Caco-2 (cell line): ENCODE measurements around the gene NEDD4L. TPM values are rescaled to one million over a fixed set of nuclear protein-coding genes. Genes with fewer than 3 reads are reported as not detected.

Experiments
- BruUV-seq: library from RNA; stranded (reverse); fragments of 400-500 nt; replicated peaks from 2 replicates; lab custom pipeline; 2021; lab: Mats Ljungman, UMichigan
- CTCF ChIA-PET: fragments of 300-600 bp; sonication (Branson Sonifier 250); formaldehyde crosslinking; loops from one replicate; lab custom pipeline; 2022; ENCODE audit warnings: antibody characterized with exemption; lab: Charles Lee
- POLR2A ChIA-PET: fragments of 300-600 bp; sonication (Branson Sonifier 250); formaldehyde crosslinking; loops from one replicate; lab custom pipeline; 2022; ENCODE audit warnings: antibody characterized with exemption; lab: Charles Lee
- DNase-seq, 2 experiments: peaks; one replicate each; pipeline versions ENCODE4 v3.0.0 to v3.0.0-alpha.2; 2020 to 2022
- H3K27me3 ChIP-seq: replicated peaks from 2 replicates; pipeline ENCODE4 v1.6.0; 2011; ENCODE audit warnings: low read length; ENCODE audit not compliant: control insufficient read depth, insufficient read depth
- H3K36me3 ChIP-seq: 2 replicates; pipeline ENCODE4 v1.5.1; 2011; ENCODE audit warnings: low read length; ENCODE audit not compliant: control insufficient read depth, insufficient read depth
- H3K4me1 ChIP-seq: fragments of 250-450 bp; sonication (Bioruptor Pico); 2 replicates; pipeline ENCODE4 v1.5.1; 2020; ENCODE audit warnings: mild to moderate bottlenecking
- H3K4me3 ChIP-seq: 2 replicates; pipeline ENCODE4 v1.5.1; 2011; ENCODE audit warnings: low read depth, mild to moderate bottlenecking, control low read depth, low read length
- H3K9me3 ChIP-seq: fragments of 250-450 bp; sonication (Bioruptor Pico); 2 replicates; pipeline ENCODE4 v1.5.1; 2020; ENCODE audit warnings: mild to moderate bottlenecking, moderate library complexity
- H3K27ac Mint-ChIP-seq: one replicate; pipeline ENCODE4 v1.8.0; 2022; ENCODE audit warnings: mixed read lengths; ENCODE audit not compliant: unreplicated experiment
- H3K27me3 Mint-ChIP-seq: one replicate; pipeline ENCODE4 v1.8.0; 2022; ENCODE audit warnings: mixed read lengths; ENCODE audit not compliant: insufficient read depth, unreplicated experiment
- H3K36me3 Mint-ChIP-seq: one replicate; pipeline ENCODE4 v1.8.0; 2022; ENCODE audit warnings: mild to moderate bottlenecking, mixed read lengths; ENCODE audit not compliant: insufficient read depth, unreplicated experiment
- H3K4me1 Mint-ChIP-seq: one replicate; pipeline ENCODE4 v1.8.0; 2022; ENCODE audit warnings: low read depth, mixed read lengths; ENCODE audit not compliant: unreplicated experiment
- H3K4me3 Mint-ChIP-seq: one replicate; pipeline ENCODE4 v1.8.0; 2022; ENCODE audit warnings: mild to moderate bottlenecking, moderate library complexity, mixed read lengths; ENCODE audit not compliant: unreplicated experiment
- H3K9me3 Mint-ChIP-seq: one replicate; pipeline ENCODE4 v1.8.0; 2022; ENCODE audit warnings: mixed read lengths; ENCODE audit not compliant: unreplicated experiment
- CTCF ChIP-seq, 2 experiments: fragments of 200-600 bp in 1 of 2; IDR thresholded peaks; 1 replicate in 1 of 2; 2 replicates in 1 of 2; pipeline versions ENCODE4 v1.5.1 to v1.8.0; 2011 to 2022; ENCODE audit warnings: antibody characterized with exemption in 1 of 2, control low read depth in 1 of 2, inconsistent platforms in 1 of 2, low read depth in 1 of 2, low read length in 1 of 2, mild to moderate bottlenecking in 1 of 2, moderate library complexity in 1 of 2; ENCODE audit not compliant: insufficient read depth in 1 of 2, severe bottlenecking in 1 of 2, unreplicated experiment in 1 of 2
- intact Hi-C: fragments of 100-400 bp; cut with micrococcal nuclease; formaldehyde crosslinking; loops from one replicate; pipeline ENCODE4 v1.10.0; 2022; ENCODE audit not compliant: unreplicated experiment
- total RNA-seq: library from RNA; stranded (reverse); gene quantifications from 2 replicates; pipeline ENCODE4 v1.2.3, GENCODE V29; 2022

Gene NEDD4L
- total RNA-seq, 1 experiment from 2014 or later = 85.4 TPM

GRCh38 chr18:58338961-58339592 is 295.1 kb downstream of the NEDD4L start:
- intact Hi-C loops = no loop called here
- H3K4me1 ChIP-seq = no peaks in the 10 kb centered on the region
- Mint-ChIP-seq H3K27me3 (no peaks in the 10 kb centered on the region), H3K36me3 (peaks cover 36% of the 10 kb centered on the region), H3K27ac (no peak overlapping the region), H3K4me1 (peaks cover 16% of the 10 kb centered on the region), H3K4me3 (no peak overlapping the region), H3K9me3 (no peaks in the 10 kb centered on the region)
- H3K36me3 ChIP-seq = no peaks in the 10 kb centered on the region; the same call in 1 of the 2 replicates
- POLR2A ChIA-PET = no interaction called here
- no peak overlapping the region for H3K4me3 ChIP-seq
- no peaks in the 10 kb centered on the region for H3K9me3 ChIP-seq
- H3K27me3 ChIP-seq = no peaks in the 10 kb centered on the region
- no peak for DNase-seq
- no peak for TF ChIP-seq CTCF (IDR thresholded peaks at IDR 0.05; ENCODE audit: insufficient read depth in 1 of 2, low read depth in 1 of 2, low read length in 1 of 2, severe bottlenecking in 1 of 2, unreplicated experiment in 1 of 2)
- CTCF ChIA-PET = interaction anchor here (0.6 kb wide), 1 partner anchor 407 kb away, joined by 4 read pairs; no protein-coding TSS in a partner anchor
- BruUV-seq = no TSS peak

DNA sequence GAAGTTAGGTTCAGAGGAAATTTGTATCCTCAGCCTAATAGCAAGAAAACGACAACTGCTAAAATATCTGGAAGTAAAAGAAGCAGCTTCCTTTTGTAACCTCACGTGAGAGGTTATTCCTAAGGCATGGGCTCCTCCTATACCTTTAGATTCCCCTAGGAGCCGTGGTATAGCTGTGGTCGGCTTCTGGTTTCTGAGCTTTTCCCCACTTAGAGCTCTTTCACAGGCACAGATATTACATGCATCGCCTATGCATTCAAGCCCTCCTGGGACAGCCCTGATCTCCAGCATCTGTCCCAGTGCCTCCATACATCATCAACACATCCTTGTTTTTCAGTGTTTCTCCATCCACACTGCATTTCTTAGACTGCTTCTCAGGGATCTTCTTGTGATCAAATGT is 295.9 kb downstream of the NEDD4L start:
- no peak for DNase-seq
- Mint-ChIP-seq H3K36me3 (peaks cover 30% of the 10 kb centered on the region), H3K4me3 (no peak overlapping the region), H3K9me3 (no peaks in the 10 kb centered on the region), H3K27me3 (no peaks in the 10 kb centered on the region), H3K4me1 (peaks cover 16% of the 10 kb centered on the region), H3K27ac (no peak overlapping the region)
- Histone ChIP-seq H3K4me3 (no peak overlapping the region), H3K9me3 (no peaks in the 10 kb centered on the region), H3K27me3 (no peaks in the 10 kb centered on the region), H3K36me3 (no peaks in the 10 kb centered on the region; the same call in 1 of the 2 replicates), H3K4me1 (no peaks in the 10 kb centered on the region)
- ChIA-PET CTCF (no interaction called here), POLR2A (no interaction called here)
- no TSS peak for BruUV-seq
- no peak for TF ChIP-seq CTCF (IDR thresholded peaks at IDR 0.05; ENCODE audit: insufficient read depth in 1 of 2, low read depth in 1 of 2, low read length in 1 of 2, severe bottlenecking in 1 of 2, unreplicated experiment in 1 of 2)
- intact Hi-C loops = no loop called here

DNA sequence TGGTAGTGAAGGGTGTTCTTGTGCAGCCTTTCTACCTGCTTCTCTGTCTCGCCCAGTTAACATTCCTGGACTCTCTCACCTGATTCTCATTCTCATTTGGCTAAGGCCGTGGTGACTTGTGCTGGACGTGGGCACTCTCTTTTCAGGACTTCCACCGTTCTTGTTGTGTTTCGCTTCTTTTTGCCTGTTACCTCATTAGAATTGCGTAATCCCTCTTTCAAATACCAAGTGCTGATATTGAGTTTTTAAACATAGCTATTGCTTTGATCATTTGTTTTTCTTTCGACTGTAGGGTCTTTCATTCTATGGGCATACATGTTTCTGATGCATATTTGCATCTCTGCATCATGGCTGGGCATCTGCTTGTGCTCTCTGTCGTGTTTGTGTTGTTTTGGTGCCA is 297.9 kb downstream of the NEDD4L start:
- DNase-seq = no peak
- intact Hi-C loops = no loop called here
- H3K27me3 Mint-ChIP-seq = no peaks in the 10 kb centered on the region

More for the DNA sequence above, 297.9 kb downstream of the NEDD4L start:
- CTCF ChIA-PET = no interaction called here
- Mint-ChIP-seq H3K4me1 (peaks cover 16% of the 10 kb centered on the region), H3K36me3 (peaks cover 28% of the 10 kb centered on the region), H3K9me3 (no peaks in the 10 kb centered on the region), H3K4me3 (no peak overlapping the region), H3K27ac (no peak overlapping the region)
- POLR2A ChIA-PET = no interaction called here
- no TSS peak for BruUV-seq
- Histone ChIP-seq H3K36me3 (no peaks in the 10 kb centered on the region; the same call in 1 of the 2 replicates), H3K27me3 (no peaks in the 10 kb centered on the region), H3K4me1 (no peaks in the 10 kb centered on the region), H3K9me3 (no peaks in the 10 kb centered on the region), H3K4me3 (no peak overlapping the region)
- TF ChIP-seq CTCF (IDR thresholded peaks at IDR 0.05; ENCODE audit: insufficient read depth in 1 of 2, low read depth in 1 of 2, low read length in 1 of 2, severe bottlenecking in 1 of 2, unreplicated experiment in 1 of 2) = no peak
